ENCODE data around the gene GABRG1. TPM values are rescaled to one million over a fixed set of nuclear protein-coding genes. Genes with fewer than 3 reads are reported as not detected.

The GABRG1 gene
- total RNA-seq, 1 donor from 2014 or later = not detected

GRCh38 chr4:46081674-46082073, 42.2 kb downstream of the GABRG1 start:
- Mint-ChIP-seq H3K4me3 (ENCODE audit: unreplicated experiment) (no peak overlapping the region), H3K9me3 (ENCODE audit: unreplicated experiment) (no peaks in the 10 kb centered on the region), H3K36me3 (ENCODE audit: low read depth, unreplicated experiment) (no peaks in the 10 kb centered on the region), H3K4me1 (ENCODE audit: unreplicated experiment) (no peaks in the 10 kb centered on the region), H3K27ac (ENCODE audit: unreplicated experiment) (no peak overlapping the region), H3K27me3 (ENCODE audit: unreplicated experiment) (no peaks in the 10 kb centered on the region)
- no peak for TF ChIP-seq CTCF (IDR thresholded peaks at IDR 0.05; ENCODE audit: unreplicated experiment)
- DNase-seq (ENCODE audit: low spot score) = no peak

GRCh38 chr4:46081248-46081647, 42.6 kb downstream of the GABRG1 start:
- no peak for TF ChIP-seq CTCF (IDR thresholded peaks at IDR 0.05; ENCODE audit: unreplicated experiment)

GRCh38 chr4:46073778-46074177, 50.1 kb downstream of the GABRG1 start:
- Mint-ChIP-seq H3K36me3 (ENCODE audit: low read depth, unreplicated experiment) (no peaks in the 10 kb centered on the region), H3K27me3 (ENCODE audit: unreplicated experiment) (no peaks in the 10 kb centered on the region), H3K9me3 (ENCODE audit: unreplicated experiment) (no peaks in the 10 kb centered on the region), H3K4me1 (ENCODE audit: unreplicated experiment) (no peaks in the 10 kb centered on the region), H3K27ac (ENCODE audit: unreplicated experiment) (no peak overlapping the region), H3K4me3 (ENCODE audit: unreplicated experiment) (no peak overlapping the region)
- TF ChIP-seq CTCF (IDR thresholded peaks at IDR 0.05; ENCODE audit: unreplicated experiment) = no peak
- DNase-seq (ENCODE audit: low spot score) = no peak

More at GRCh38 chr4:46081248-46081647, 42.6 kb downstream of the GABRG1 start:
- H3K36me3 Mint-ChIP-seq (ENCODE audit: low read depth, unreplicated experiment) = no peaks in the 10 kb centered on the region
- no peak for DNase-seq (ENCODE audit: low spot score)
- no peaks in the 10 kb centered on the region for H3K9me3 Mint-ChIP-seq (ENCODE audit: unreplicated experiment)
- H3K4me1 Mint-ChIP-seq (ENCODE audit: unreplicated experiment) = no peaks in the 10 kb centered on the region
- no peak overlapping the region for H3K4me3 Mint-ChIP-seq (ENCODE audit: unreplicated experiment)
- H3K27ac Mint-ChIP-seq (ENCODE audit: unreplicated experiment) = no peak overlapping the region
- H3K27me3 Mint-ChIP-seq (ENCODE audit: unreplicated experiment) = no peaks in the 10 kb centered on the region

GRCh38 chr4:46051392-46051791, 72.5 kb downstream of the GABRG1 start:
- TF ChIP-seq CTCF (IDR thresholded peaks at IDR 0.05; ENCODE audit: unreplicated experiment) = no peak
- H3K27me3 Mint-ChIP-seq (ENCODE audit: unreplicated experiment) = peaks cover 4% of the 10 kb centered on the region
- no peak overlapping the region for H3K4me3 Mint-ChIP-seq (ENCODE audit: unreplicated experiment)
- no peak for DNase-seq (ENCODE audit: low spot score)
- H3K4me1 Mint-ChIP-seq (ENCODE audit: unreplicated experiment) = no peaks in the 10 kb centered on the region
- no peaks in the 10 kb centered on the region for H3K36me3 Mint-ChIP-seq (ENCODE audit: low read depth, unreplicated experiment)
- no peak overlapping the region for H3K27ac Mint-ChIP-seq (ENCODE audit: unreplicated experiment)
- no peaks in the 10 kb centered on the region for H3K9me3 Mint-ChIP-seq (ENCODE audit: unreplicated experiment)

- Mint-ChIP-seq H3K27ac (ENCODE audit: unreplicated experiment) (no peak overlapping the region), H3K9me3 (ENCODE audit: unreplicated experiment) (peaks cover 6% of the 10 kb centered on the region), H3K27me3 (ENCODE audit: unreplicated experiment) (no peaks in the 10 kb centered on the region), H3K36me3 (ENCODE audit: low read depth, unreplicated experiment) (no peaks in the 10 kb centered on the region), H3K4me1 (ENCODE audit: unreplicated experiment) (no peaks in the 10 kb centered on the region), H3K4me3 (ENCODE audit: unreplicated experiment) (no peak overlapping the region)
- DNase-seq (ENCODE audit: low spot score) = no peak
- no peak for TF ChIP-seq CTCF (IDR thresholded peaks at IDR 0.05; ENCODE audit: unreplicated experiment)
Observed at GRCh38 chr4:46032056-46032455, 91.8 kb downstream of the GABRG1 start.

Measured in endothelial cell (in vitro differentiated cells).